Stomach (tissue), 4 donors: ENCODE results near the gene AFF1.

Experiments
- CTCF ChIP-seq, 7 experiments: fragments of 450-650 bp in 4 of 7; fragments of 200-600 bp in 3 of 7; sonication (generic) in 3 of 7; IDR thresholded peaks; one replicate each; pipeline ENCODE4 v1.5.1; 2016 to 2019; ENCODE audit warnings: antibody characterized with exemption in 7 of 7, control low read depth in 2 of 7, mild to moderate bottlenecking in 1 of 7
- EP300 ChIP-seq: sonication (generic); formaldehyde crosslinking; IDR thresholded peaks from one replicate; pipeline ENCODE4 v1.6.1; 2017; ENCODE audit warnings: antibody characterized with exemption

DNA sequence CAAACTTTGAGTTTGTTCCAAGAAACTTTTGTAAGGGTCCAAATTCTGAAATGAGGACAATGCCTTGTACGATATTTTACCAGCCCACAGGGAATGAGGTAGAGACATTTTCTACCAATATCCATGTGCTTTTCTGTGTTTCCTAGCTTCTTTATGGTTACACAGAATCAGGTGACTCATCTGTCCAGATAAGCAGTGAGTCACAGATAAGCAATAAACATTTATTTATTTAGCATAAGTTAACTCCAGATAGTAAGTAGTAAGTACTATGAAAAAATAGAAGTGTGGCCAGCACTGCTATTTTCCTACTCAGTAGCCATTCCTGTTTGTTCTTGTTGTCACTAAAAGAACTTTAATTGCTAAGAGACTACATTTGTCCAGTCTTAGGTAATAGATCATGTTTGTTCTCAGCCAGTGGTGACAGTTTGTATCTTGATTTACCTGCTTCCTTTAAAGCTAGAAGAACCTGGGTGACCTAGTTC lies 7.4 kb downstream of the AFF1 start:
- TF ChIP-seq CTCF (IDR thresholded peaks at IDR 0.05) (no peak), EP300 (no peak)
